ENCODE measurements around the gene CCDC13. TPM values are rescaled to one million over a fixed set of nuclear protein-coding genes. Genes with fewer than 3 reads are reported as not detected.

The CCDC13 gene
- total RNA-seq, 1 experiment from 2014 or later, result 0.79 TPM

- Mint-ChIP-seq H3K4me1 (peaks cover 26% of the 10 kb centered on the region), H3K36me3 (no peaks in the 10 kb centered on the region), H3K27ac (no peak overlapping the region), H3K4me3 (no peak overlapping the region), H3K27me3 (ENCODE audit: low read depth) (no peaks in the 10 kb centered on the region), H3K9me3 (no peaks in the 10 kb centered on the region)
- CTCF ChIA-PET, result interaction anchor here (0.6 to 4.9 kb wide), 15 partner anchors 10 to 741 kb away, joined by 3 to 49 read pairs (median 9); no protein-coding TSS in a partner anchor
- DNase-seq (ENCODE audit: low spot score) (no peak), ATAC-seq (no peak)
- TF ChIP-seq RORB (CRISPR knock-in tag; IDR thresholded peaks at IDR 0.05) (no peak), HMGA2 (CRISPR knock-in tag; IDR thresholded peaks at IDR 0.05) (no peak), MXD4 (CRISPR knock-in tag; IDR thresholded peaks at IDR 0.05; ENCODE audit: borderline replicate concordance) (no peak), FOXK1 (CRISPR knock-in tag; IDR thresholded peaks at IDR 0.05) (no peak), ZNF138 (CRISPR knock-in tag; conservative IDR thresholded peaks at IDR 0.05) (no peak), PREB (CRISPR knock-in tag; IDR thresholded peaks at IDR 0.05; ENCODE audit: borderline replicate concordance) (no peak), GABPB1 (CRISPR knock-in tag; IDR thresholded peaks at IDR 0.05) (no peak), AR (CRISPR knock-in tag; IDR thresholded peaks at IDR 0.05) (no peak), OVOL2 (CRISPR knock-in tag; IDR thresholded peaks at IDR 0.05; ENCODE audit: borderline replicate concordance) (no peak), CDX4 (CRISPR knock-in tag; IDR thresholded peaks at IDR 0.05; ENCODE audit: borderline replicate concordance) (no peak), ZNF532 (CRISPR knock-in tag; IDR thresholded peaks at IDR 0.05; ENCODE audit: borderline replicate concordance) (no peak), SMAD3 (CRISPR knock-in tag; IDR thresholded peaks at IDR 0.05; ENCODE audit: borderline replicate concordance) (no peak), GTF2I (CRISPR knock-in tag; conservative IDR thresholded peaks at IDR 0.05) (no peak), ELF4 (CRISPR knock-in tag; IDR thresholded peaks at IDR 0.05; ENCODE audit: low read depth) (no peak), ESRRA (CRISPR knock-in tag; IDR thresholded peaks at IDR 0.05; ENCODE audit: borderline replicate concordance) (no peak), CREM (CRISPR knock-in tag; IDR thresholded peaks at IDR 0.05) (no peak), CTCF (IDR thresholded peaks at IDR 0.05) (no peak)
- TF ChIP-seq, protein P1, sequence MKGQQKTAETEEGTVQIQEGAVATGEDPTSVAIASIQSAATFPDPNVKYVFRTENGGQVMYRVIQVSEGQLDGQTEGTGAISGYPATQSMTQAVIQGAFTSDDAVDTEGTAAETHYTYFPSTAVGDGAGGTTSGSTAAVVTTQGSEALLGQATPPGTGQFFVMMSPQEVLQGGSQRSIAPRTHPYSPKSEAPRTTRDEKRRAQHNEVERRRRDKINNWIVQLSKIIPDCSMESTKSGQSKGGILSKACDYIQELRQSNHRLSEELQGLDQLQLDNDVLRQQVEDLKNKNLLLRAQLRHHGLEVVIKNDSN (CRISPR knock-in tag; IDR thresholded peaks at IDR 0.05), result no peak
- TF ChIP-seq, protein P2, sequence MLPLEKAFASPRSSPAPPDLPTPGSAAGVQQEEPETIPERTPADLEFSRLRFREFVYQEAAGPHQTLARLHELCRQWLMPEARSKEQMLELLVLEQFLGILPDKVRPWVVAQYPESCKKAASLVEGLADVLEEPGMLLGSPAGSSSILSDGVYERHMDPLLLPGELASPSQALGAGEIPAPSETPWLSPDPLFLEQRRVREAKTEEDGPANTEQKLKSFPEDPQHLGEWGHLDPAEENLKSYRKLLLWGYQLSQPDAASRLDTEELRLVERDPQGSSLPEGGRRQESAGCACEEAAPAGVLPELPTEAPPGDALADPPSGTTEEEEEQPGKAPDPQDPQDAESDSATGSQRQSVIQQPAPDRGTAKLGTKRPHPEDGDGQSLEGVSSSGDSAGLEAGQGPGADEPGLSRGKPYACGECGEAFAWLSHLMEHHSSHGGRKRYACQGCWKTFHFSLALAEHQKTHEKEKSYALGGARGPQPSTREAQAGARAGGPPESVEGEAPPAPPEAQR (CRISPR knock-in tag; IDR thresholded peaks at IDR 0.05), result no peak
- POLR2A ChIA-PET, result interaction anchor here (1.0 kb wide), 1 partner anchor 98 kb away, joined by 4 read pairs; no protein-coding TSS in a partner anchor
These were observed 27.1 kb downstream of the CCDC13 start for GRCh38 chr3:42745776-42746454.

All from WTC11 (cell line).